NT2/D1 (cell line): ENCODE results near the gene OGFOD2.

ENCODE experiments used
- SUZ12 ChIP-seq: IDR thresholded peaks from 2 replicates; pipeline ENCODE4 v1.6.1; 2011; ENCODE audit not compliant: insufficient read length, insufficient read depth; ENCODE audit errors: extremely low read depth
- YY1 ChIP-seq: IDR thresholded peaks from 2 replicates; pipeline ENCODE4 v1.6.1; 2011; ENCODE audit not compliant: insufficient read length, insufficient read depth

GRCh38 chr12:122998316-122998715 lies 23.3 kb downstream of the OGFOD2 start:
- TF ChIP-seq YY1 (no peak), SUZ12 (no peak)
